GM21526 (cell line): Measurements from ENCODE around the gene SFMBT2.
"Not testable (repeated sequence)": the region's sequence is repeated elsewhere in the genome, so short reads cannot be mapped to it uniquely, and the experiment has no call there.

Experiments
- ATAC-seq: cut with Tn5 transposase; IDR thresholded peaks from one replicate; pipeline ENCODE4 v1.9.1; 2021; ENCODE audit warnings: moderate library complexity; ENCODE audit not compliant: unreplicated experiment, low FRiP score

Gene SFMBT2

GRCh38 chr10:7239312-7239985 is 171.4 kb downstream of the SFMBT2 start:
- ATAC-seq = peak; percentile 63

GRCh38 chr10:7235376-7235775 is 175.5 kb downstream of the SFMBT2 start:
- no peak for ATAC-seq

GRCh38 chr10:7234109-7234508 is 176.7 kb downstream of the SFMBT2 start:
- ATAC-seq = no peak

- ATAC-seq = no peak
These were observed 177.4 kb downstream of the SFMBT2 start for GRCh38 chr10:7233259-7233991.

GRCh38 chr10:7231509-7232414 is 179.1 kb downstream of the SFMBT2 start:
- ATAC-seq = no peak

- no peak for ATAC-seq
These were observed 179.9 kb downstream of the SFMBT2 start for GRCh38 chr10:7230951-7231350.

- ATAC-seq = no peak
These were observed 180.8 kb downstream of the SFMBT2 start for GRCh38 chr10:7230036-7230435.

- ATAC-seq = no peak
These were observed 185.7 kb downstream of the SFMBT2 start for GRCh38 chr10:7225133-7225532.

GRCh38 chr10:7218968-7219367 is 191.9 kb downstream of the SFMBT2 start:
- no peak for ATAC-seq

- not testable (repeated sequence) for ATAC-seq
These were observed 198.1 kb downstream of the SFMBT2 start for GRCh38 chr10:7212696-7213095.

- no peak for ATAC-seq
These were observed 198.8 kb downstream of the SFMBT2 start for GRCh38 chr10:7211857-7212577.

GRCh38 chr10:7210516-7210915 is 200.3 kb downstream of the SFMBT2 start:
- ATAC-seq = no peak

GRCh38 chr10:7209458-7209857 is 201.4 kb downstream of the SFMBT2 start:
- ATAC-seq = no peak

GRCh38 chr10:7206412-7207100 is 204.3 kb downstream of the SFMBT2 start:
- no peak for ATAC-seq

- ATAC-seq = no peak
These were observed 205.2 kb downstream of the SFMBT2 start for GRCh38 chr10:7205656-7206055.

GRCh38 chr10:7202793-7203355 is 208.0 kb downstream of the SFMBT2 start:
- no peak for ATAC-seq

GRCh38 chr10:7199152-7199760 is 211.6 kb downstream of the SFMBT2 start:
- no peak for ATAC-seq

- no peak for ATAC-seq
These were observed 214.6 kb downstream of the SFMBT2 start for GRCh38 chr10:7196284-7196683.

GRCh38 chr10:7195118-7195517 is 215.7 kb downstream of the SFMBT2 start:
- ATAC-seq = no peak
